Cardiac septum (tissue), 1 donor: ENCODE data around the gene THYN1. TPM values are rescaled to one million over a fixed set of nuclear protein-coding genes. Genes with fewer than 3 reads are reported as not detected.

Experiments
- total RNA-seq: library from RNA; stranded (reverse); fragmentation: NEBNext Ultra II Directional; extraction: Animal tissue kit (Norgen Biotek cat#: 25700); gene quantifications from one replicate; pipeline ENCODE4 v1.2.1, GENCODE V29; 2021
- donor health status: DM: no; HTN: no; CAD: no.

THYN1 gene
- total RNA-seq, 1 donor from 2014 or later: 32.9 TPM

Other genes with a start within 250 kb of the THYN1 start
- gene JAM3, start 184.3 kb downstream of the THYN1 start, total RNA-seq: 46.5 TPM
- gene NCAPD3, start 29.4 kb downstream of the THYN1 start, total RNA-seq: 17.5 TPM
- 39.5 TPM for gene VPS26B, start 28.7 kb downstream of the THYN1 start, total RNA-seq
- gene ACAD8, start 216 bp upstream of the THYN1 start, total RNA-seq: 33.9 TPM
- gene GLB1L3, start 23.0 kb upstream of the THYN1 start, total RNA-seq: not detected
- 0.57 TPM for gene GLB1L2, start 78.6 kb upstream of the THYN1 start, total RNA-seq
- 0.27 TPM for gene B3GAT1, start 158.9 kb upstream of the THYN1 start, total RNA-seq